Right atrium auricular region (tissue), 2 donors: ENCODE results near the gene DNAH3. TPM values are rescaled to one million over a fixed set of nuclear protein-coding genes. Genes with fewer than 3 reads are reported as not detected.
"Not testable (repeated sequence)": the region's sequence is repeated elsewhere in the genome, so short reads cannot be mapped to it uniquely, and the experiment has no call there.

Source experiments
- DNase-seq: peaks from one replicate; pipeline ENCODE4 v3.0.0-alpha.2; 2019; ENCODE audit warnings: low spot score
- H3K27ac ChIP-seq, 2 donors: fragments of 200-600 bp; sonication (generic); 1 replicate in 1 of 2; 2 replicates in 1 of 2; pipeline ENCODE4 v1.5.1; 2016 to 2019
- H3K27me3 ChIP-seq, 2 donors: fragments of 200-600 bp; sonication (generic); one replicate each; pipeline versions ENCODE4 v1.5.1 to v1.6.0; 2017 to 2019
- H3K36me3 ChIP-seq: fragments of 200-600 bp; sonication (generic); one replicate; pipeline ENCODE4 v1.5.1; 2016
- H3K4me1 ChIP-seq, 2 donors: fragments of 200-600 bp; sonication (generic); one replicate each; pipeline versions ENCODE4 v1.5.1 to v1.6.0; 2017 to 2019
- H3K4me3 ChIP-seq, 2 donors: fragments of 200-600 bp; sonication (generic); 1 replicate in 1 of 2; 2 replicates in 1 of 2; pipeline ENCODE4 v1.5.1; 2017 to 2019; ENCODE audit warnings: mild to moderate bottlenecking in 1 of 2, moderate library complexity in 1 of 2
- H3K9me3 ChIP-seq, 2 donors: fragments of 200-600 bp; sonication (generic); one replicate each; pipeline ENCODE4 v1.5.1; 2019
- CTCF ChIP-seq, 2 donors: fragments of 200-600 bp; sonication (generic); IDR thresholded peaks; one replicate each; pipeline ENCODE4 v1.5.1; 2019; ENCODE audit warnings: antibody characterized with exemption in 2 of 2
- total RNA-seq, 2 donors: library from RNA; depleted of rRNA; stranded (reverse); fragments of >200 nt; gene quantifications; one replicate each; pipeline ENCODE4 v1.1.0, GENCODE V29; 2016

Gene DNAH3
- under 1 TPM in 1 of 2 donors, not detected in 1; 0.20 TPM for total RNA-seq

GRCh38 chr16:21150375-21151001 lies at the start of gene DNAH3:
Gene DNAH3 (minus strand): TSS chr16:21150846. CDS start chr16:21150319, 527 bp downstream.
- no peak for TF ChIP-seq CTCF (IDR thresholded peaks at IDR 0.05)
- H3K36me3 ChIP-seq: no peaks in the 10 kb centered on the region
- H3K4me1 ChIP-seq: peaks cover 0 to 7% of the 10 kb centered on the region in 2 donors
- H3K27me3 ChIP-seq: no peaks in the 10 kb centered on the region
- H3K4me3 ChIP-seq: no peak within 1 kb of the TSS
- no peaks in the 10 kb centered on the region for H3K9me3 ChIP-seq
- no peak for DNase-seq
- H3K27ac ChIP-seq: no peak within 1 kb of the TSS

GRCh38 chr16:21199607-21200218 lies 49.1 kb upstream of the DNAH3 start:
- no peak for TF ChIP-seq CTCF (IDR thresholded peaks at IDR 0.05)

GRCh38 chr16:21197621-21198020 lies 47.0 kb upstream of the DNAH3 start:
- H3K9me3 ChIP-seq: no peaks in the 10 kb centered on the region
- no peak for DNase-seq
- no peaks in the 10 kb centered on the region for H3K36me3 ChIP-seq
- no peaks in the 10 kb centered on the region for H3K27me3 ChIP-seq
- no peak overlapping the region for H3K4me3 ChIP-seq
- no peak overlapping the region for H3K27ac ChIP-seq
- no peak for TF ChIP-seq CTCF (IDR thresholded peaks at IDR 0.05)
- no peaks in the 10 kb centered on the region for H3K4me1 ChIP-seq

More at GRCh38 chr16:21199607-21200218, 49.1 kb upstream of the DNAH3 start:
- H3K27ac ChIP-seq: no peak overlapping the region
- H3K36me3 ChIP-seq: no peaks in the 10 kb centered on the region
- H3K27me3 ChIP-seq: no peaks in the 10 kb centered on the region
- no peak for DNase-seq
- no peaks in the 10 kb centered on the region for H3K4me1 ChIP-seq
- H3K4me3 ChIP-seq: no peak overlapping the region
- no peaks in the 10 kb centered on the region for H3K9me3 ChIP-seq

GRCh38 chr16:21197112-21197511 lies 46.5 kb upstream of the DNAH3 start:
- Histone ChIP-seq H3K4me1 (no peaks in the 10 kb centered on the region), H3K4me3 (no peak overlapping the region), H3K9me3 (no peaks in the 10 kb centered on the region), H3K36me3 (no peaks in the 10 kb centered on the region), H3K27ac (no peak overlapping the region), H3K27me3 (no peaks in the 10 kb centered on the region)
- no peak for TF ChIP-seq CTCF (IDR thresholded peaks at IDR 0.05)
- DNase-seq: no peak

- H3K27ac ChIP-seq, H3K4me1 ChIP-seq, DNase-seq, H3K27me3 ChIP-seq, H3K4me3 ChIP-seq, H3K36me3 ChIP-seq, H3K9me3 ChIP-seq: not testable (repeated sequence)
Observed at GRCh38 chr16:21195330-21195729, 44.7 kb upstream of the DNAH3 start.

GRCh38 chr16:21194771-21195301 lies 44.2 kb upstream of the DNAH3 start:
- Histone ChIP-seq H3K9me3 (no peaks in the 10 kb centered on the region), H3K4me3 (no peak overlapping the region), H3K4me1 (no peaks in the 10 kb centered on the region), H3K27me3 (no peaks in the 10 kb centered on the region), H3K27ac (no peak overlapping the region), H3K36me3 (no peaks in the 10 kb centered on the region)
- TF ChIP-seq CTCF (IDR thresholded peaks at IDR 0.05): no peak
- DNase-seq: no peak
